Prostate gland (tissue), 2 donors: ENCODE measurements around the gene RAB36. TPM values are rescaled to one million over a fixed set of nuclear protein-coding genes. Genes with fewer than 3 reads are reported as not detected.

ENCODE experiments used
- DNase-seq: peaks from one replicate; pipeline ENCODE4 v3.0.0-alpha.2; 2019; ENCODE audit warnings: low spot score
- H3K27ac ChIP-seq, 2 donors: fragments of 200-600 bp; sonication (generic); 2 replicates each; pipeline ENCODE4 v1.5.1; 2017 to 2019
- H3K27me3 ChIP-seq: fragments of 200-600 bp; sonication (generic); replicated peaks from 2 replicates; pipeline ENCODE4 v1.5.1; 2019; ENCODE audit not compliant: insufficient read depth
- H3K36me3 ChIP-seq, 2 donors: fragments of 200-600 bp; sonication (generic); 1 replicate in 1 of 2; 2 replicates in 1 of 2; pipeline versions ENCODE4 v1.5.1 to v1.8.1; 2017 to 2019
- H3K4me1 ChIP-seq: fragments of 200-600 bp; sonication (generic); replicated peaks from 2 replicates; pipeline ENCODE4 v1.5.1; 2019
- H3K4me3 ChIP-seq, 2 donors: fragments of 200-600 bp; sonication (generic); 2 replicates each; pipeline ENCODE4 v1.5.1; 2017 to 2019
- H3K9me3 ChIP-seq: fragments of 200-600 bp; sonication (generic); 2 replicates; pipeline ENCODE4 v1.5.1; 2017
- POLR2A ChIP-seq: fragments of 450-650 bp; IDR thresholded peaks from one replicate; pipeline ENCODE4 v1.6.1; 2016; ENCODE audit warnings: antibody characterized with exemption, mild to moderate bottlenecking
- POLR2AphosphoS5 ChIP-seq: sonication (generic); formaldehyde crosslinking; IDR thresholded peaks from one replicate; pipeline ENCODE4 v1.6.1; 2017; ENCODE audit warnings: antibody characterized with exemption
- WGBS: methylation state at CpG from one replicate; pipeline ENCODE4 v1.1.5; 2018; 5-methylcytosine and 5-hydroxymethylcytosine counted together
- intact Hi-C: fragments of 100-400 bp; cut with DNase I; formaldehyde crosslinking; loops from one replicate; pipeline ENCODE4 v1.14.2; 2022
- total RNA-seq, 2 donors: library from RNA; depleted of rRNA; stranded (reverse); fragments of >200 nt; gene quantifications; one replicate each; pipeline ENCODE4 v1.1.0, GENCODE V29; 2016
- TF ChIP-seq, protein P1 (sequence below), 4 experiments: fragments of 200-600 bp in 2 of 4; fragments of 450-650 bp in 2 of 4; sonication (generic) in 2 of 4; IDR thresholded peaks; 1 replicate in 3 of 4; 2 replicates in 1 of 4; pipeline ENCODE4 v1.5.1; 2016 to 2019; ENCODE audit warnings: antibody characterized with exemption in 4 of 4, mild to moderate bottlenecking in 2 of 4, moderate library complexity in 2 of 4

The RAB36 gene
- total RNA-seq, 2 donors from 2014 or later, result 4.1 to 12.7 TPM

DNA sequence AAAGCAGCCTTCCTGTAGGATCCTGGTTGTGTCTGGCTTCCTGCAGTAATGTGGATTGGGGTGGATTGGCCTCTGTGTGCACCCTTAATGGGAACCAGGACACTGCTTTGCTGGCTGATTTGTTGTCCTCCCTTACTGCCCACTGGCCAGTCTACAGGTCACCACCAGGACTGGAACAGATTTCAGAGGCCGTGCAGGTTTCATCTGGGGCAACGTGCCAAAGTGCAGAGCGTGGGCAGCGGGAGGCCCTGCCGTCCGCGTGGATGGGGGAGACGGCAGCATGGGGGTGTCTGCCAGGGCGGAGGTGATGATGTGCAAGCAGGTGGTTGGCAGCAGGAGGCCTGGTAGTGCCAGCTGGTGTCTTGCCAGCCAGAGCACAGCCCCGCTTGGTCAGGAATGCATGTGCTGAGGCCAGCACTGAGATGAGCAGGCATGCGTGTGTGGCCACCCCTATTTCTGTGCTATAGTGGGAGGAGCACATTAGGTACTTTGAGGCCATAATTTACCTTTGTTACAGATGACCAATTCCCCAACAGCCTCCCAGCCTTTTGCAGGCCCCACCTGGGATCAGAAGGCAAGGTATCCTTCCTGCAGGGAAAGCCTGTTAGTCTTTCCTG lies 59.4 kb downstream of the RAB36 start:
- Histone ChIP-seq H3K27ac (no peak overlapping the region), H3K27me3 (no peaks in the 10 kb centered on the region), H3K4me3 (no peak overlapping the region), H3K9me3 (no peaks in the 10 kb centered on the region), H3K36me3 (no peaks in the 10 kb centered on the region), H3K4me1 (peaks cover 3% of the 10 kb centered on the region)
- no peak for DNase-seq
- 20% methylated on average over 10 of the region's 11 CpGs for WGBS
- TF ChIP-seq POLR2AphosphoS5 (no peak), POLR2A (no peak)
- TF ChIP-seq, protein P1, sequence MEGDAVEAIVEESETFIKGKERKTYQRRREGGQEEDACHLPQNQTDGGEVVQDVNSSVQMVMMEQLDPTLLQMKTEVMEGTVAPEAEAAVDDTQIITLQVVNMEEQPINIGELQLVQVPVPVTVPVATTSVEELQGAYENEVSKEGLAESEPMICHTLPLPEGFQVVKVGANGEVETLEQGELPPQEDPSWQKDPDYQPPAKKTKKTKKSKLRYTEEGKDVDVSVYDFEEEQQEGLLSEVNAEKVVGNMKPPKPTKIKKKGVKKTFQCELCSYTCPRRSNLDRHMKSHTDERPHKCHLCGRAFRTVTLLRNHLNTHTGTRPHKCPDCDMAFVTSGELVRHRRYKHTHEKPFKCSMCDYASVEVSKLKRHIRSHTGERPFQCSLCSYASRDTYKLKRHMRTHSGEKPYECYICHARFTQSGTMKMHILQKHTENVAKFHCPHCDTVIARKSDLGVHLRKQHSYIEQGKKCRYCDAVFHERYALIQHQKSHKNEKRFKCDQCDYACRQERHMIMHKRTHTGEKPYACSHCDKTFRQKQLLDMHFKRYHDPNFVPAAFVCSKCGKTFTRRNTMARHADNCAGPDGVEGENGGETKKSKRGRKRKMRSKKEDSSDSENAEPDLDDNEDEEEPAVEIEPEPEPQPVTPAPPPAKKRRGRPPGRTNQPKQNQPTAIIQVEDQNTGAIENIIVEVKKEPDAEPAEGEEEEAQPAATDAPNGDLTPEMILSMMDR (IDR thresholded peaks at IDR 0.05), result no peak
- intact Hi-C loops, result no loop called here

DNA sequence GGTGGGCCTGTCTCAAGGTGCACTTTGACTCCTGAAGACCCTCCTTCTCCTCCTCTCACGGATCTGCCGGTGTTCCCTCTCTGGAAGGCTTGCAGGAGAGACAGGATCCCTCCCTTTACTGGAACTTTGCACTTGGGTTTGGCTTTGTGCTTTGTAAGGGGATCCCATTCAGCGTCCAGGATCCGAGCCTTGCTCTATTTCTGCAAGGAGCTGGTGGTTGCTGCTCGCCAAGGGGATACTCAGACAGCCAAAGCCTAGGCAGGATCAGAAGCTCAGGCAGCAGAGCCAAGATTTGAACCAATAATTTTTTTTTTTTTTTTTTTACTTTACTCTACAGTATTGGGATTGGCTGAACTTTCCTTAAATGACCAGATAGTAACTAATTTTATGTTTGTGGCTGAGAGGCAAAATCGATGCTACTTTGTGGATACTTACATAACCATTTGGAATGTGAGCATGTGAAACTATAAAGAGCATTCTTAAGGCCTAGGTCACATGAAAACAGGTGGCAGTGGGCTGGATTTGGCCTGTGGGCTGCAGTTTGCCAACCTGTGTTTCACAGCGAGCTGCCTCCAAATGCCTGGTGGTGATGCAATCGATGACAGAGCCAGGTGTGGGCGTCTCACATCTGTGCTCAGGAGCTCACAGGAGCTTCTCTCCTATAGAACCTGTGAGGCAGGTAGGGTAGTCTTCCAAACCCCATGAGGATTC lies 60.2 kb downstream of the RAB36 start:
- intact Hi-C loops, result no loop called here
- H3K4me3 ChIP-seq, result no peak overlapping the region
- no peaks in the 10 kb centered on the region for H3K27me3 ChIP-seq
- TF ChIP-seq, protein P1 (IDR thresholded peaks at IDR 0.05), result no peak
- no peak for TF ChIP-seq POLR2A
- TF ChIP-seq POLR2AphosphoS5, result peak; percentile 44
- H3K27ac ChIP-seq, result no peak overlapping the region
- H3K4me1 ChIP-seq, result peaks cover 3% of the 10 kb centered on the region
- H3K9me3 ChIP-seq, result no peaks in the 10 kb centered on the region
- no peaks in the 10 kb centered on the region for H3K36me3 ChIP-seq
- WGBS, result 48% methylated on average over 9 of the region's 9 CpGs
- DNase-seq, result no peak

GRCh38 chr22:23206915-23207314 lies 61.6 kb downstream of the RAB36 start:
- Histone ChIP-seq H3K4me1 (peaks cover 3% of the 10 kb centered on the region), H3K36me3 (no peaks in the 10 kb centered on the region), H3K9me3 (no peaks in the 10 kb centered on the region), H3K4me3 (no peak overlapping the region), H3K27ac (no peak overlapping the region), H3K27me3 (no peaks in the 10 kb centered on the region)
- DNase-seq, result no peak
- intact Hi-C loops, result no loop called here
- TF ChIP-seq, protein P1 (IDR thresholded peaks at IDR 0.05), result no peak
- TF ChIP-seq POLR2AphosphoS5 (no peak), POLR2A (no peak)

- no peak overlapping the region for H3K27ac ChIP-seq
- DNase-seq, result no peak
- H3K4me1 ChIP-seq, result peaks cover 3% of the 10 kb centered on the region
- WGBS, result 78% methylated on average over 11 of the region's 11 CpGs
- no peak overlapping the region for H3K4me3 ChIP-seq
- no peaks in the 10 kb centered on the region for H3K27me3 ChIP-seq
- intact Hi-C loops, result no loop called here
- TF ChIP-seq, protein P1 (IDR thresholded peaks at IDR 0.05), result no peak
- no peak for TF ChIP-seq POLR2A
- no peak for TF ChIP-seq POLR2AphosphoS5
- no peaks in the 10 kb centered on the region for H3K36me3 ChIP-seq
- H3K9me3 ChIP-seq, result no peaks in the 10 kb centered on the region
These were observed 62.6 kb downstream of the RAB36 start for GRCh38 chr22:23207729-23208393.
